NCI-H2227 treated with DMSO at 0.1 percent for 48 hours (cell line): Measurements from ENCODE around the gene TSEN34.

Experiments used
- DNase-seq: peaks from one replicate; lab custom pipeline; 2025; lab: John Stamatoyannopoulos, UW

TSEN34 gene

GRCh38 chr19:54191011-54191810 is at the start of gene TSEN34:
TSS of gene TSEN34 (plus strand) at chr19:54191308. CDS start at chr19:54191365, 57 bp downstream.
- DNase-seq: peak; percentile 99

- no peak for DNase-seq
Measured at GRCh38 chr19:54141356-54141755, 49.8 kb upstream of the TSEN34 start.

- DNase-seq: no peak
Measured at GRCh38 chr19:54142166-54142780, 48.8 kb upstream of the TSEN34 start.

- DNase-seq: no peak
Measured at GRCh38 chr19:54145541-54146158, 45.5 kb upstream of the TSEN34 start.

DNA sequence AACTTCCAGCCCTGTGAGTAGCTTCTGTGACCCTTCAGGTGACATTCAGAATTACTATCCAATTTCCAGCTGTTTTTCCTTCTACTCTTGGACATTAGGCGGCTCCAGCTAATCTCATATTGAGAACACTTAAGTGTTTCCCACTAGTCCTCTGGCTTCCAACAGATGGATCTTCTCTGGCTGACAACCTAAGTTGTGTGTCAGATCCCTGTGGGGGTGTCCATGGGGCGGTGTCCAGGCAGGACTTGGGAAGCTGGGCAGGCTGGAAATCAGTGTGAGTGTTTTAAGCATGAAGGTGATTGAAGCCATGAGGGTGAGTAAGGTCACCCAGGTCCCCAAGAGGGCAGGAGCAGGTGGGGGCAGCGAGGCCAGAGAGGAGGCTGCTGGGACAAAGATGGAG is 43.4 kb upstream of the TSEN34 start:
- DNase-seq: peak; percentile 91

DNA sequence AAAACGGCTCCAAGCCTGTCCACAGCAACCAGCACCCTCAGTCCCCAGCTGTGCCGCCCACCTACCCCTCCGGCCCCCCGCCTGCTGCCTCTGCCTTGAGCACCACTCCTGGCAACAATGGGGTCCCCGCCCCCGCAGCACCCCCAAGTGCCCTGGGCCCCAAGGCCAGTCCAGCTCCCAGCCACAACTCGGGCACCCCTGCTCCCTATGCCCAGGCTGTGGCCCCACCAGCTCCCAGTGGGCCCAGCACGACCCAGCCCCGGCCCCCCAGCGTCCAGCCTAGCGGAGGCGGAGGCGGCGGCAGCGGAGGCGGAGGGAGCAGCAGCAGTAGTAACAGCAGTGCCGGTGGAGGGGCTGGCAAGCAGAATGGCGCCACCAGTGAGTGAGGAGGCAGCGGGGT is 43.0 kb upstream of the TSEN34 start:
- peak; percentile 64 for DNase-seq

- no peak for DNase-seq
Measured at GRCh38 chr19:54149021-54149812, 41.9 kb upstream of the TSEN34 start.

- no peak for DNase-seq
Measured at GRCh38 chr19:54151362-54152035, 39.6 kb upstream of the TSEN34 start.

GRCh38 chr19:54152267-54152666 is 38.8 kb upstream of the TSEN34 start:
- DNase-seq: no peak

- no peak for DNase-seq
Measured at GRCh38 chr19:54152878-54153524, 38.1 kb upstream of the TSEN34 start.

DNA sequence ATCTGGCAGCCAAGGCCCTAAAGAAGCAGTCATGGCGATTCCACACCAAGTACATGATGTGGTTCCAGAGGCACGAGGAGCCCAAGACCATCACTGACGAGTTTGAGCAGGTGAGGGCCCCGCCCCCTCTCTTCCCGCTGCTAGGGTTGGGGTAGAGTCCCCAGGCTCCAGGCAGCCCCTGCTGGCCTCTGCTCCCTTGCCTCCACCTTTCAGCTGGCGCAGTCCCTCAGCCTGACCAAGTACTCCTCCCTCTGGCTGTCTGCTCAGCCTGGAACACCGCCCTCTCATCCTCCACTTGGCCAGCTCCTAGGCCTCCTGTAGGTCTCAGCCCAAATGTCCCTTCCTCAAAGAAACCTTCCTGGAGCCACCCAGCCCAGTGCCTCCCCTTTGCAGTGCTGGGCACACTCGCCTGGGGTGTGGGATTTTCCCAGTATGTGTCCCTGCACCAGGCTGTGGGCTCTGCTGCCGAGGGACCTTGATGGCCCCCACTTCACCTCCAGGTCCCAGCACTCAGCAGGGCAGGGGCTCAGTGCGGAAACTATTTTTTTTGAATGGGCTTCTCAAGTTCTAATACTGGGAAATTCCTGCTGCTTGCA is 37.3 kb upstream of the TSEN34 start:
- DNase-seq: no peak

DNA sequence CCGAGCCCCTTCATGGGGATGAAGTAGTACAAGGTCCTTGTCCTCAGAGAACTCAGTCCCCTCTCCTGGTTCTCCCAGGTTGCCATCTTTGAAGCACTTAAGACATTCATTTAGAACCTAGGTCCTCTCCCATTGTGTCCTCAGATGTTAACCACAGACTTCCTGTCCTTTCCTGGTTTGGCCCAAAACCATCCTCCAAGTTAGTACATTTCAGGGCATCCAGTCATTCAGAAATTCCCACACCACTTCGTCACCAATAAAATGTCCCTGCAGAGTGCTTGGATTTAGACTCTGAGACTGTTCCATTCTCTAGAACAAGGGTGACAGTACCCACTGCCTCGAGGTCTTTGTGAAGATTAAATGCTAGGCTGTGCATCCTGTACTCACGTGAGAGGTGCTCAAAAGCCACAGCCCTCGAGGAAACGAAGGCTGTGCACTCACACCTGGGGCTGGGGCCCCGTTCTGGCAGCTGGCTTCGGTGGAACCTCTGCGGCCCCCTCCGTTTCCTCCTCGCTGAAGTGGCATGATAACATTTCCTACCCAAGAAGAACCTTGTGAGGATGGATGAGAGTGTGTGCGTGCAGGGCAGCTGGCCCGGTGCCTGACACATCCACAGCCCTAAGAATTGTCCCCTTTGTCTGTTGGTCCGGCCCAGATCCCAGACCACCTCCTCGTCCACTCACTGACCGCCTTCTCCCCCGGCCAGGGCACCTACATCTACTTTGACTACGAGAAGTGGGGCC is 36.3 kb upstream of the TSEN34 start:
- no peak for DNase-seq

GRCh38 chr19:54155694-54156093 is 35.4 kb upstream of the TSEN34 start:
- DNase-seq: no peak

DNA sequence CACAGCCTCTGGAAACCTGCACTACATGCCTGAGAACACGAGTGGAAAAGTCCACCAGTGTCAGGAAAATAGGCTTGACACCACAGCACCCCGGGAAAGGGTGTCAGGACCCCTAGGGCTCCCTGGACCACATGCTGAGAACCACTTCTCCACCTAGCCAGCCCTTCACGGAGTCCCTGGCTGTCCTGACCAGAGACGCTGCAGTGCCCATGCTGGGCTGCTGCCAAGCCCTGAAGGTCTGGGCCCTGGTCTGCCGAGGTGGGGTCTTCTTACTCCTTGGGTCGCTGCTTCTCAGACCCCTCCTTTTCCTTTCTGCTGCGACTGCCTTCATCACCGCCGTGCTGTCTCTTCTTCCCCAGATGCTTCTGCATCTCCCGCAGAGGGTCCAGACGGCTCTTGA is 34.6 kb upstream of the TSEN34 start:
- no peak for DNase-seq

DNA sequence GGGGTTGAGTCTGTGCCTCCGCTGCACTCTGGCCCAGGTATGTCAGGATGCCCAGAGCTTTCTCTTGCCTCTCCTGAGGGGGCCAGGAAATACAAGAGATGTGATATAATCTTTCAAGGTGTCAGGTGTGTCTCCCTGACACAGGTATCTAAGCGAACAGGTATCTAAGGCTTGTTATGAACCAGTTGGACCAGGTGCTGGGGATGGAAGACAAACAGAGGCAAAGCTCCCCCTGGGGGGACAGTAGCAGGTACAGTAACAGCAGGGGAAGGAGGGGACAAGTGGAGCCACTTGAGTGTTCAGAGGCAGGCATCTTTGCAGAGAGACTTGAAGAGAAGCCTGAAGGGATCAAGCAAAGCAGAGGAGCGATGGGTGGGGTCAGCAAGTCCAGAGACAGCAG is 34.2 kb upstream of the TSEN34 start:
- no peak for DNase-seq

- DNase-seq: no peak
Measured at GRCh38 chr19:54158812-54159351, 32.2 kb upstream of the TSEN34 start.

GRCh38 chr19:54159352-54160181 is 31.5 kb upstream of the TSEN34 start, which contains the start of gene LENG1:
TSS of gene LENG1 (minus strand) at chr19:54159721. CDS start at chr19:54159695, 26 bp downstream.
- DNase-seq: peak; percentile 100

DNA sequence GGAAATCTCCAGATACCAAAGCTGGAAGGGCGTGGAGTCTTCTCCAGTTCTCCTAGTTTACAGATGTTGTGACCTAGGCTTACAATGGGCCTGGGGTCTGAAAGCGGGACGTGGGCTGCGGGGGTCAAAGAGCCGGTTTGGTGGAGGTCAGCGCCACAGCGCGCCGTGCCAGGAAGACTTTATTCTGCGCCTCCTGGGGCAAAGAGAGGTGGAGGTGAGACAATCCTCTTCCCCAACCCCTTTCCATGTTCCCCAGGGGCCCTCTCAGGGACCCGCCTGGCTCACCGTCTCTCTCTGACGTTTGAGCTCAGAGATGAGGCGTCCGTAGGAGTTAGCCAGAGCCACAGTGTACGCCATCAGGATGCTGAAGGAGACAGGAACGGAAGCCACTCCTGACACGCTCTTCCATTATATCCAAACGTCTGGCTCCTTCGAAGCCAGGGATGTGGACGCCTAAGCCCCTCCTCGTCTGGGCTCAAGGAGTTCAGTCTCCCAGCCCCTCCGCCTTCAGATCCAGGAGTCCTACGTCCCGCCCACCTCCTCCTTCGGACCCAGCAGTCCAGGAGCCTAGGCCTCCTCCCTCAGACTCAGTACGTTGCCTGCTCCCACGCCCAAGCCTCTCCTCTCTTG is 30.8 kb upstream of the TSEN34 start:
- DNase-seq: peak; percentile 83
